Stimulated activated memory B cell treated with anti-CD40 and anti-IgM and Interleukin-4, amounts not matched to agents 10 μg/mL and 1 μg/mL and 100 μg/mL, for 72 hours (primary cell): ENCODE measurements around the gene LHFPL3.
"Not testable (repeated sequence)": the region's sequence is repeated elsewhere in the genome, so short reads cannot be mapped to it uniquely, and the experiment has no call there.

Source experiments
- ATAC-seq: fragments of 150-1000 bp; cut with Tn5 transposase; 2 replicates; pipeline ENCODE4 v1.10.0; 2021
- H3K27ac Mint-ChIP-seq: one replicate; pipeline ENCODE4 v1.8.0; 2022; ENCODE audit warnings: mild to moderate bottlenecking, mixed read lengths
- H3K27me3 Mint-ChIP-seq: one replicate; pipeline ENCODE4 v1.8.0; 2022; ENCODE audit warnings: mixed read lengths
- H3K36me3 Mint-ChIP-seq: one replicate; pipeline ENCODE4 v1.8.0; 2022; ENCODE audit warnings: mixed read lengths
- H3K4me1 Mint-ChIP-seq: one replicate; pipeline ENCODE4 v1.8.0; 2022; ENCODE audit warnings: mixed read lengths
- H3K4me3 Mint-ChIP-seq: one replicate; pipeline ENCODE4 v1.8.0; 2022; ENCODE audit warnings: mild to moderate bottlenecking, moderate library complexity, mixed read lengths
- H3K9me3 Mint-ChIP-seq: one replicate; pipeline ENCODE4 v1.8.0; 2022; ENCODE audit warnings: mixed read lengths

LHFPL3 gene

DNA sequence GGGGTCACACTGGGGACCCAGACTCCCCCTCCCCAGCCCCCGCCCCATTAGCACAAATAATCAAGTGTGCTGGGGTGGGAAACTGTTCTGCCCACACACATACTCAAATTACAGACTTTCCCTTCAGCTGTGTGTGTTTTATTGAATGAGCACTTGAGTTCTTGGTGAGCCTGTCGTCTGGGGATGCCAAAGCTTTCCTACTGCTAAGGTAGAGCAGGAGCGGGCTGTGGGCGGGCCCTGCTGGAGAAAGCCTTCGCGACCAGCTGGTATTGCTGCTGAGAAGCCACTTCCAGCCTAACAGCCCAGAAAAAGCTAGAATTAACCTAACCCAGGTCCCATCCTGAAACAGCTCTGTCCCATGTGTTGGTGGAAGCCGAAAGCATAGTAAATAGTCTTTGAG, 598.7 kb downstream of the LHFPL3 start:
- H3K27ac Mint-ChIP-seq, result no peak overlapping the region
- no peaks in the 10 kb centered on the region for H3K36me3 Mint-ChIP-seq
- H3K9me3 Mint-ChIP-seq, result no peaks in the 10 kb centered on the region
- no peak for ATAC-seq
- peaks cover 22% of the 10 kb centered on the region for H3K4me1 Mint-ChIP-seq
- no peak overlapping the region for H3K4me3 Mint-ChIP-seq
- H3K27me3 Mint-ChIP-seq, result no peaks in the 10 kb centered on the region

DNA sequence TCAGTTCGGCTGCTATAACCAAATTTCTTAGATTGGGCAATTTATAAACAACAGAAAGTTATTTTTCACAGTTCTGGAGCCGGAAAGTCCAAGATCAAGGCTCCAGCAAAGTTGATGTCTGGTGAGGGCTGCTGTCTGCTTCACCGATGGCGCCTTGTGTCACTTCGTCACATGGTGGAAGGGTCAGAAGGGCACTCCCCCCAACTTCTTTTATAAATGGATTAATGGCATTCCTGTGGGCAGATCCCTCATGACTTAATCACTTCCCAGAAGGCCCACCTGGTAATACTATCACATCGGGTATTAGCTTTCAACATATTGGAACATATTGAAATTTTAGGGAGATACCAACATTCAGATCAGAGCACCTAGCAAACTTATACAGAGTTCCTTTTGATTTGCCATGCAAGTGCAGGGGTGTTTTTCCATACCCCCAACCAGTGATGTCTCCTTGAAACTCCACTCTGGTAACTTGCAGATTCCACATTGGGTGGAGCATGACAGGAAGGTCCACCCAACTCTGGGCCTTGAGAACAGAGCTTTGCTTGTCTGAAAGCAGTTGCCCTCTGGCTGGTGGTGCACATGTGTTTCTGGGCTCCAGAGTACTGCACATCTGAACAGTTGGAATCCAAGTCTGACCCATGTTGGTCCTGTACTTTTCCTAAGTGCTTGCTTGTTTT, 600.5 kb downstream of the LHFPL3 start:
- Mint-ChIP-seq H3K4me1 (peaks cover 34% of the 10 kb centered on the region), H3K27ac (no peak overlapping the region), H3K9me3 (no peaks in the 10 kb centered on the region), H3K4me3 (no peak overlapping the region), H3K27me3 (no peaks in the 10 kb centered on the region), H3K36me3 (no peaks in the 10 kb centered on the region)
- ATAC-seq, result no peak

DNA sequence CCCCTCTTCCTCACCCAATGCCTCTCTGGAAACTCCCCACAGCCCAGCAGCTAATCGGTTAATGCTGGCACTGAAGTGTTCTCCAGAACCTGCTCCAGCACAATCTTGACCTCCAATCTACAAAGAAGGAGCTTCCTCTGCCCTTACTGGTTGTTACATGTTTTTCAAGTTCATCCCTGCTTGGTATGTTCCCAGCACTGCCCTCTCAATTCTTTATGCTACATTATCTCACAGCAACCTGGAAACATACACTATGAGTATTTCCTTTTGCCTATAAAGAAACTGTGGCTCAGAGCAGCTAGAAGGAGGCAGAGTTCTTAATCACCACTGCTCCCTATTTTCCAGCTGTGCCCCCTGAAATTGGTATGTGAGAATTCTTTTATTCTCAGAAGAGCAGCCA, 601.5 kb downstream of the LHFPL3 start:
- H3K36me3 Mint-ChIP-seq, result no peaks in the 10 kb centered on the region
- no peaks in the 10 kb centered on the region for H3K27me3 Mint-ChIP-seq
- H3K9me3 Mint-ChIP-seq, result no peaks in the 10 kb centered on the region
- no peak overlapping the region for H3K4me3 Mint-ChIP-seq
- H3K4me1 Mint-ChIP-seq, result peaks cover 44% of the 10 kb centered on the region
- H3K27ac Mint-ChIP-seq, result peak overlapping the region; percentile 70
- ATAC-seq, result no peak

DNA sequence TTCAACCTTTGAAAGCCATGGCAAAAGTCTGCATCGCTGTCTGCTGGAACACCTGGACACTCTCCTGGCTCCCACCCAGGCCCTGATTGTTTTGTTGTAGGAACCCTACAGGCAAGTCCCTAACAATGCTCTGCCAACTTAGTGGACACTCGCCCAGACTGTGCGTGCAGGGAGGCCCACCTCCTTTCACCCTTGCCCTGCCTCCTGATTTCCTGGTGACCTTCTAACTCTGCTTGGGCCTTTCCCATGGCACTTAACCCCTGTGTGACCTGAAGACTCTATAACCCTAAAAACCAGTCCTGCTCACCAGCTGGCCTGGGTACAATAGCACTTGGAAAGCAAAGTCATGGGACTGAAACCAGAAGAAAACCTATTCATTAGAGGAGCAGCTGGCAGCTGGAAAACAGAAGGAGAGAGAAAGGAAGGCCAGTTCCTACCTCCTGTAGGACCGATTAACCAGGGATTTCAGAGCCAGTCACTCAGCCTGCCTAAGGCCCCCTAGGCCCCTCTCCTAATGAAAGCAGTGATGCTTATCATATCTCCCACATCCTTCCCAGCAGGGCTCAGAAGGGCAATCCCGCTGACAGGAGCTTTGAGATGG, 602.9 kb downstream of the LHFPL3 start:
- Mint-ChIP-seq H3K36me3 (no peaks in the 10 kb centered on the region), H3K27ac (no peak overlapping the region), H3K27me3 (no peaks in the 10 kb centered on the region), H3K9me3 (no peaks in the 10 kb centered on the region), H3K4me3 (no peak overlapping the region), H3K4me1 (peaks cover 54% of the 10 kb centered on the region)
- no peak for ATAC-seq

DNA sequence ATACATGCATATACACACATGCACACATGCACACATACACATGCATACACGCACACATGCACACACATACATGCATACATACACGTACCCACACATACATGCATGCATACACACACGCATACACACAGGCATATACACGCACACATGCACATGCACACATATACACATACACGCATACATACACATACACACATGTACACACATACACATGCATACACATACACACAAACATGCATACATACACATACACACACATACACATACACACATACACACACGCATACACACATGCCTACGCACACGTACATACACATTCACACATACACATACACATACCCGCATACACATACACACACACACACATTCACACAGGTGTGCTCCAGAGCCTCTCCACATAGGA, 604.6 kb downstream of the LHFPL3 start:
- no peaks in the 10 kb centered on the region for H3K27me3 Mint-ChIP-seq
- H3K4me3 Mint-ChIP-seq, result no peak overlapping the region
- ATAC-seq, result no peak
- no peaks in the 10 kb centered on the region for H3K9me3 Mint-ChIP-seq
- H3K4me1 Mint-ChIP-seq, result peaks cover 62% of the 10 kb centered on the region
- H3K27ac Mint-ChIP-seq, result peak overlapping the region; percentile 69
- no peaks in the 10 kb centered on the region for H3K36me3 Mint-ChIP-seq

DNA sequence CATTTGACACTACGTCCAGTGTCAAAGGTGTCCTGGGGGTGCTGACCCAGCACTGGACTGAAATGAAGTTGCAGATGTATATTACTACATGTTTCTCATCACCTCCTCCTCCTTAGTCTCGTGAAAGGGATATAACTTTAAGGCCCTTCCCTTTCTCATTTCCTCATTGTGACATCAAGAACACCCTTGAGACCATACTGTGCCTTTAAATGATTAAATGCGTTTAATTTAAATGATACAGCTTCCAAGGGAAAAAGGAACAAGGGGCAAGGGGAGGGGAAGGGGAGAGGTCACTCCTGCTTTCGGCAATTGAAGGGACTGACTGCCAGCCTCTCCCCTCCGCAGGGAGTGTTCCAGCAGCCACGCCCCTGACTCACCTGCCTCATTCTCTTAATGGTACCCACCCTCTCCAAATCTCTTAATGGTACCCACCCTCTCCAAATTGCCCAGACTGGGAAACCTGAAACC, 605.2 kb downstream of the LHFPL3 start:
- H3K4me3 Mint-ChIP-seq, result peak overlapping the region; percentile 21
- no peaks in the 10 kb centered on the region for H3K9me3 Mint-ChIP-seq
- H3K36me3 Mint-ChIP-seq, result no peaks in the 10 kb centered on the region
- H3K27me3 Mint-ChIP-seq, result no peaks in the 10 kb centered on the region
- peaks cover 62% of the 10 kb centered on the region for H3K4me1 Mint-ChIP-seq
- peak; percentile 76 for ATAC-seq
- H3K27ac Mint-ChIP-seq, result peak overlapping the region; percentile 69

DNA sequence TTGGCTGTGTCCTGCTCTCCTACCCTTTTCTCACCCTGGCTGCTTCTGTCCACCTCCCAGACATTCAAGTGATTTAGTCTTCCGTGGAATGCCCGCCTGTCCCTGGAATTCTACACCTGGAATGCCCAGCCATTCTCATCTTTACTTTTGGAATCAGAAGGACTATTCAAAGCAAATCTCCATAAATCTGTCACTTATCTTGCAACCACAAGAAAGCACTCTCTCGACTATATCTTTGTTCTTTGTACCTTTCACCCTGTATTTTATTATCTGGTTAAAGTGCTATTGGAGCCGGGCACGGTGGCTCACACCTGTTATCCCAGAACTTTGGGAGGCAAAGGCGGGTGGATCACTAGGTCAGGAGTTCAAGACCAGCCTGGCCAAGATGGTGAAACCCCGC, 606.3 kb downstream of the LHFPL3 start:
- ATAC-seq, result no peak
- no peaks in the 10 kb centered on the region for H3K27me3 Mint-ChIP-seq
- H3K36me3 Mint-ChIP-seq, result no peaks in the 10 kb centered on the region
- H3K4me3 Mint-ChIP-seq, result no peak overlapping the region
- peaks cover 67% of the 10 kb centered on the region for H3K4me1 Mint-ChIP-seq
- peak overlapping the region; percentile 69 for H3K27ac Mint-ChIP-seq
- H3K9me3 Mint-ChIP-seq, result no peaks in the 10 kb centered on the region

DNA sequence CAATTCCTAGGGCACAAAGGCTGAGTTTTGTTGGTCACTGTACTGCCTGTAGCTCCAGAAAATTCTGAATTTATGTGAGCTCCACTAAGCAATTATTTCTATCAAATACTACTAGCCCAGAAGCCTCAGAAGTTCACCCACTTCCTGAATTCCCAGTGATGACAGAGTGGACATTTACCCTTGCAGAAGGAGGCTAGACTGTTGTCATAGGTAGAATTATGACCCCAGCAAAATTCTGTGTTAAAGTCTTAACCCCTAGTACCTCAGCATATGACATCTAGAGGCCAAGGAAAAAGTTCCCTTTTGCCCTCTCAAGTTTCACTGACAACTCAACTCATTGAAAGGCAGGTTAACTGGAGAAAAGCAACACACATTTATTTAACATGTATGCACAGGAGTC, 606.9 kb downstream of the LHFPL3 start:
- H3K9me3 Mint-ChIP-seq, result no peaks in the 10 kb centered on the region
- no peak overlapping the region for H3K4me3 Mint-ChIP-seq
- ATAC-seq, result no peak
- H3K27me3 Mint-ChIP-seq, result no peaks in the 10 kb centered on the region
- peak overlapping the region; percentile 69 for H3K27ac Mint-ChIP-seq
- H3K4me1 Mint-ChIP-seq, result peaks cover 61% of the 10 kb centered on the region
- no peaks in the 10 kb centered on the region for H3K36me3 Mint-ChIP-seq

DNA sequence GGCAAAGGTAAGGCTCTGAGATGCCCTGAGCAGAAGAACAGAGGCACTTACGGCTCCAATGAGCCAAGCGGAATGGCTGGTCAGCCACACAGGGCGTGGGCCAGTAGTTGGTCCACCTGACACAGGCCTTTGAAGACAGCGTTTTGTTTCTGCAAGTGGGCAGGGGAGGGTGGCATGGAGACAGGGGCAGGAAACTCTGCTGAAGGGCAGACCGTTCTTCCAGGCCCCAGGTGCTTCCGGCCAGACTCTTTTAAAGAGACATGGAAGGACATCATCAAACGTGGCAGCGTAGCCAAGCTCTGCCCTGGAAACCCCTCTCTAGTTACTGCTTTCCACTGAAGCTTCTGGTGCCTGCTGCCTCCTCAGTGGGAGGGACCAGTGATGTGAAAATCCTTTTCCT, 608.1 kb downstream of the LHFPL3 start:
- no peaks in the 10 kb centered on the region for H3K36me3 Mint-ChIP-seq
- no peaks in the 10 kb centered on the region for H3K9me3 Mint-ChIP-seq
- ATAC-seq, result no peak
- H3K27me3 Mint-ChIP-seq, result no peaks in the 10 kb centered on the region
- H3K27ac Mint-ChIP-seq, result peak overlapping the region; percentile 69
- H3K4me1 Mint-ChIP-seq, result peaks cover 65% of the 10 kb centered on the region
- no peak overlapping the region for H3K4me3 Mint-ChIP-seq

DNA sequence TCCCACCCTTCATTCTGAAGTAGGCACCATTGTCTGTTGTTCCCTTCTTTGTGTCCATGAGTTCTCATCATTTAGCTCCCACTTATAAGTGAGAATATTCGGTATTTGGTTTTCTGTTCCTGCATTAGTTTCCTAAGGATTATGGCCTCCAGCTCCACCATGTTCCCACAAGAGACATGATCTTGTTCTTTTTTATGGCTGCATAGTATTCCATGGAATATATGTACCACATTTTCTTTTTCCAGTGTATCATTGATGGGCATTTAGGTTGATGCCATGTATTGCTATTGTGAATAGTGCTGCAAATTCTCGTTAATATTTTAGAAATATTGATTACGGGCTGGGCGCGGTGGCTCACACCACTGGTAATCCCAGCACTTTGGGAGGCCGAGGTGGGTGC, 609.1 kb downstream of the LHFPL3 start:
- peaks cover 65% of the 10 kb centered on the region for H3K4me1 Mint-ChIP-seq
- H3K36me3 Mint-ChIP-seq, H3K27ac Mint-ChIP-seq, ATAC-seq, H3K27me3 Mint-ChIP-seq, H3K4me3 Mint-ChIP-seq, H3K9me3 Mint-ChIP-seq: not testable (repeated sequence)

DNA sequence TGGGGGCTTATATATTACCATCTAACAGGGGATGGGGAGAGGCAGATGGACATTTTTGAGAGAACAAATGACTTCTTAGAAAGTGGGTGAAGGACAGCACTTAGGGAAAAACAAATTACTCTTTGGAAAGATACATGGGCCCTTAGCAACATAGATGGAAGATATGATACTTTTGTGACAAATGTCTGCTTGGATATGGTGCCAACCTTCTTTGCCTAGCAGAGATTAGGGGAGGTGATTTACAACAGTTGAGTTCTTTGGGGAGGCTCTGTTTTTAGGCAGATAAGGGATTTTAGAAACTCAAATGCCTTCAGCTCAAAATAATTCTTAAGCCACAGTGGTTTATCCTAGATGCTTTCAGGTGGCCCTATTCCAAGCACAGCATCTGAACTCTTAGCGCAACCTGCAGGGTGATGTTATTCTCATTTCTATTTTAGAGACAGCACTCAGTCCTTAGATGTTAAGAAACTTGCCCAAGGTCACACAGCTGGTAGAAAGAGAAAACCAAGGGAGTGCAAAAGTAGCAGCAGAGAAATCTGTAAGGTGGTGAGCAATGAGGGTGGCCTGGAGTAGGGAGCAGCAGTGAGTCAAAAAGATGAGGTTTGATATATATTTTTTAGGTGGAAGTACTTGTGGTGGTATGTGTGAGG, 610.5 kb downstream of the LHFPL3 start:
- H3K36me3 Mint-ChIP-seq, result no peaks in the 10 kb centered on the region

DNA sequence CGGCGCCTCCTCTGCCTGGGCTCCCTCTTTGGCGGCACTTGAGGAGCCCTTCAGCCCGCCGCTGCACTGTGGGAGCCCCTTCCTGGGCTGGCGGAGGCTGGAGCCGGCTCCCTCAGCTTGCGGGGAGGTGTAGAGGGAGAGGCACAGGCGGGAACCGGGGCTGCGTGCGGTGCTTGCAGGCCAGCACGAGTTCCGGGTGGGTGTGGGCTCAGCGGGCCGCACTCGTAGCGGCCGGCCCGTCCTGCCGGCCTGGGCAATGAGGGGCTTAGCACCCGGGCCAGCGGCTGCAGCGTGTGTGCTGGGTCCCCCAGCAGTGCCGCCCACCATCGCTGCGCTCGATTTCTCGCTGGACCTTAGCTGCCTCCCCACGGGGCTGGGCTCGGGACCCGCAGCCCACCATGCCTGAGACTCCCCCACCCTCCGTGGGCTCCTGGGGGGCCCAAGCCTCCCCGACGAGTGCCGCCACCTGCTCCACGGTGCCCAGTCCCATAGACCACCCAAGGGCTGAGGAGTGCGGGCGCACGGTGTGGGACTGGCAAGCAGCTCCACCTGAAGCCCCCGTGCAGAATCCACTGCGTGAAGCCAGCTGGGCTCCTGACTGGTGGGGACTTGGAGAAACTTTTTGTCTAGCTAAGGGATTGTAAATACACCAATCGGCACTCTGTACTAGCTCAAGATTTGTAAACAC, 611.8 kb downstream of the LHFPL3 start:
- peaks cover 59% of the 10 kb centered on the region for H3K4me1 Mint-ChIP-seq
- no peaks in the 10 kb centered on the region for H3K36me3 Mint-ChIP-seq
- peak overlapping the region; percentile 93 for H3K4me3 Mint-ChIP-seq
- H3K27ac Mint-ChIP-seq, result peak overlapping the region; percentile 100
- no peaks in the 10 kb centered on the region for H3K27me3 Mint-ChIP-seq
- no peaks in the 10 kb centered on the region for H3K9me3 Mint-ChIP-seq
- no peak for ATAC-seq

More for the DNA sequence above, 610.5 kb downstream of the LHFPL3 start:
- Mint-ChIP-seq H3K9me3 (no peaks in the 10 kb centered on the region), H3K4me1 (peaks cover 59% of the 10 kb centered on the region), H3K4me3 (no peak overlapping the region), H3K27me3 (no peaks in the 10 kb centered on the region), H3K27ac (peak overlapping the region; percentile 58)
- no peak for ATAC-seq

DNA sequence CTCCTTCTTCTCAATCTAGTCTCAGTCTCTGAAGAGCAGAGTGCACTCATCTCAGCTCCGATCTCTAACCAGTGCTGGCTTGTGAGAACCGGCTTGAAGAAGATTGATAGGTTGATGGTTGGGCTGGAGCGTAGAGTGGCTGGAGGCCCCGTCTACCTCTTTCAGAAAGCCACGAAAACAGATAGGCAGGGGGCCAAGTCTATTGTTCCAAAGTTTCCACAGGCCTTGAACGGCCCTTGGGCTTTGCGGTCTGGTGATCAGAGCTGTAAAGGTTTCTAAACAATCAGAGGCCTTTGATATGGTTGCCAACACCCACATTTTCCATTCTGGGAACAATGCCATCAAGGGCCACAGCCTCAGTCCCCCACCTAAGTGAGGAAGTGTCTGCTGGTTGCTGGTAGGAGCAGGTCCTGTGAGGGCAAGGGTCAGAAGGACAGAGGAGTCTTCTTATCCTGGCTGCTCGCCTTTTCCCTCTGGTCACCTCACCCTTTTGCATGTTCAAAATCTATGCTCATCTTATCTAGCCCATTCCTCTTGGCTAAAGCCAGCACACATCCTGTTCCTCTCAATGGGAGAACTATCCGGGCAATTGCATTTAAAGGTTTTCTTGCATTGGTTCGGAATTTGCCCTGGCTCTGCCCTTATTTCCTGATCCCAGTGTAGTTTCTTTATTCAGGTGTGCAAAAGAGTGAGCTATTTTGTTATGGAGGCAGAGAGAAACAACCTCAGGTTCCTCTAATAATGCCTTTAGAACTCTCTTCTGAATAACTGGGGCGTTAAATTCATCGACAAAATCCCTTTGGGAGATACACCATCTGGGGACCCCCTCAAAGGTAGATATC, 615.3 kb downstream of the LHFPL3 start:
- Mint-ChIP-seq H3K4me3 (peak overlapping the region; percentile 85), H3K9me3 (no peaks in the 10 kb centered on the region), H3K4me1 (peaks cover 76% of the 10 kb centered on the region), H3K27me3 (no peaks in the 10 kb centered on the region), H3K27ac (peak overlapping the region; percentile 100), H3K36me3 (no peaks in the 10 kb centered on the region)
- peak; percentile 71 for ATAC-seq

DNA sequence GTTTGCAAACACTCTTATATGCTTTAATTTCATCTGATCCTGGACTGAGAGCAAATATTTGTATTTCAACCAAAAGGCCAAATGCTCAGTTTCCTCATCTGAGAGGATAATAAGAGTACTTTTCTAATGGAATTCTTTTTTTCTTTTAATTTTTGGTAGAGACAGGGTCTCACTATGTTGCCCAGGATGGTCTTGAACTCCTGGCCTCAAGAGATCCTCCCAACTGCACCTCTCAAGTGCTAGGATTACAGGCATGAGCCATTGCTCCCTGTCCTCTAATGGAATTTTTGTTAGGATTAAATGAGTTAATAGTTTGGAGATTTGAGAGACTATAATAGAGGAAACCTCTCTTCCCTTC, 617.2 kb downstream of the LHFPL3 start:
- Mint-ChIP-seq H3K9me3 (no peaks in the 10 kb centered on the region), H3K4me1 (peaks cover 74% of the 10 kb centered on the region), H3K4me3 (no peak overlapping the region)

DNA sequence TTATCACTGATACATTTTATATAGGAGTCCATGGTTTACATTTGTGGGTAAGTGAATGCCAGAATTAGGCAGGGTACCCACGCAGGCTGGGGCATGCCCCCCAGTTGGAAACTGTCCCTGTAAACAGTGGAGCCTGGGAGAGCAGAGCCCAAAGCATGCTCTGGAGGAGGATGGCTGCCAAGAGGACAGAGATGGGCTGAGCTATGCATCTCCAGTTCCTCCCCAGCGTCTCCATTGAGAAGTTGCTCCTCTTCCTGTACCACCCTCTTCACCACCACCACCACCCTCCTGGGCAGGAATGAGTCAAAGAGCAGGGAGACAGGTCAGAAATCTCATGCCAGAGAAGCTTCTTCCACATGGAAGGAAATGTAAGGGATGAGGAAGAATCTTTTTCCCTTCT, 617.9 kb downstream of the LHFPL3 start:
- H3K4me3 Mint-ChIP-seq, result no peak overlapping the region
- H3K36me3 Mint-ChIP-seq, result peaks cover 6% of the 10 kb centered on the region
- peaks cover 74% of the 10 kb centered on the region for H3K4me1 Mint-ChIP-seq
- no peaks in the 10 kb centered on the region for H3K27me3 Mint-ChIP-seq
- H3K9me3 Mint-ChIP-seq, result no peaks in the 10 kb centered on the region
- no peak for ATAC-seq
- peak overlapping the region; percentile 100 for H3K27ac Mint-ChIP-seq

More for the DNA sequence above, 617.2 kb downstream of the LHFPL3 start:
- Mint-ChIP-seq H3K27me3 (no peaks in the 10 kb centered on the region), H3K27ac (peak overlapping the region; percentile 100), H3K36me3 (no peaks in the 10 kb centered on the region)
- no peak for ATAC-seq
